HG03045 (cell line): Measurements from ENCODE around the gene ENTPD1.
"Not testable (repeated sequence)": the region's sequence is repeated elsewhere in the genome, so short reads cannot be mapped to it uniquely, and the experiment has no call there.

Experiments used
- ATAC-seq: cut with Tn5 transposase; IDR thresholded peaks from one replicate; pipeline ENCODE4 v1.9.1; 2021; ENCODE audit warnings: mild to moderate bottlenecking, moderate library complexity; ENCODE audit not compliant: unreplicated experiment

The ENTPD1 gene

GRCh38 chr10:95860166-95860940, 104.4 kb downstream of the ENTPD1 start:
- no peak for ATAC-seq

- no peak for ATAC-seq
Observed at GRCh38 chr10:95861386-95861785, 105.4 kb downstream of the ENTPD1 start.

- ATAC-seq, result peak; percentile 90
Observed at GRCh38 chr10:95864906-95865813, 109.2 kb downstream of the ENTPD1 start.

DNA sequence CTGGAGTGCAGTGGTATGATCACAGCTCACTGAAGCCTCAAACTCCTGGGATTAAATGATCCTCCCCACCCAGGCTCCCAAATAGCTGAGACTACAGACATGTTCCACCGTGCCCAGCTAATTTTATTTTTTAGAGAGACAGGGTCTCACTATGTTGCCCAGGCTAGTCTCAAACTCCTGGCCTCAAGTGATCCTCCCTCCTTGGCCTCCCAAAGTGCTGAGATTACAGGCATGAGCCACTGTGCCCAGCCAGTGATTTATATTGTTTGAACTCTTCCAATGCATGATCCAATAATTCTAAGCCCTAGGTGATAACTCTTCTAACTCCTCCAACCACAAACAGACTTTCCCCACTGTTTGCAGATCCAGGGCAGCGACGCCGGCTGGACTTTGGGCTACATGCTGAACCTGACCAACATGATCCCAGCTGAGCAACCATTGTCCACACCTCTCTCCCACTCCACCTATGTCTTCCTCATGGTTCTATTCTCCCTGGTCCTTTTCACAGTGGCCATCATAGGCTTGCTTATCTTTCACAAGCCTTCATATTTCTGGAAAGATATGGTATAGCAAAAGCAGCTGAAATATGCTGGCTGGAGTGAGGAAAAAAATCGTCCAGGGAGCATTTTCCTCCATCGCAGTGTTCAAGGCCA, 110.0 kb downstream of the ENTPD1 start:
- no peak for ATAC-seq

DNA sequence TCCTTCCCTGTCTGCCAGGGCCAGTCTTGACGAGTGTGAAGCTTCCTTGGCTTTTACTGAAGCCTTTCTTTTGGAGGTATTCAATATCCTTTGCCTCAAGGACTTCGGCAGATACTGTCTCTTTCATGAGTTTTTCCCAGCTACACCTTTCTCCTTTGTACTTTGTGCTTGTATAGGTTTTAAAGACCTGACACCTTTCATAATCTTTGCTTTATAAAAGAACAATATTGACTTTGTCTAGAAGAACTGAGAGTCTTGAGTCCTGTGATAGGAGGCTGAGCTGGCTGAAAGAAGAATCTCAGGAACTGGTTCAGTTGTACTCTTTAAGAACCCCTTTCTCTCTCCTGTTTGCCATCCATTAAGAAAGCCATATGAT, 110.5 kb downstream of the ENTPD1 start:
- no peak for ATAC-seq

GRCh38 chr10:95867866-95868265, 111.9 kb downstream of the ENTPD1 start:
- no peak for ATAC-seq

DNA sequence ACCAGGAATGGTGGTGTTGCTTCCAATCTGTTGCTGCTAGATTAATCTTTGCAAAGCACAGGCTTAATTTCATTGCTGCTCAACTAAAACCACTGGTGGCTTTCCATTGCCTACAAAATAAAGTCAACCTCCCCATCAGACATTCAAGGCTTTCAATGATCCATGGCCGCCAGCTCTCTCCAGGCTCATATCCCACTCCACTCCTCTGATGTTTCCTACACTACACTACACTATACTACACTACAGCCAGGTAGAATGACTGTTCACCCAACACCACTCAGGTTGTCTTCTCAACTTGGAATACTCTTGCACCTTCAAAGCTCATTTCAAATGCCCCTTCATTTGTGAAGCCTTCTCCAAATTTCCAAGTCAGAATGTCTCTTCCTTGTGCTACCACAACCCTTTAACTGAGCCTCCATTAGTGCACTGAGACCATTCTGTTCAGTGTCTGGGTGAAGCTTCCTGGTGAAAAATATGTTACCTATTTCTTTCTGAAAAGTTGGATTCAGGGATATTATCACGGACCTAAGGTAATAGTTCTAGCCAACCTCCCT, 116.3 kb downstream of the ENTPD1 start:
- no peak for ATAC-seq

DNA sequence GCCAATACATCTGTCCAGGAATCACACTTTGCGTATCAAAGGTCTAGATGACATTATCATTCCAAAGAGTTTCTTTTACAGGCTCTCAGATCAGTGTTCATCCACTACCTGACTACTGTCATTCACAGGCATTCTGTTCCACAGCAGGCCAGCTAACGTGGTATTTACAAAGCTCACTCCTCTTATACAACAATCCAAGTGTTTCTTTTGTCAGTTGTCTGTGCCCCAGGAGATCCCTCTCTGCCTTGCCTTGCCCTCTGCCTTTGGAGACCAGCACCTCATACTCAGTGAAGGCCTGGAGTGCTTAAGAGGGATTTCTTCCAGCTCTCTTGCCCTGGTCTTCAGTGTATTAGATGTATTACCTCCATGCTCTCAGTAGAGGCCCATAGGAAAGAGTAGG, 117.2 kb downstream of the ENTPD1 start:
- ATAC-seq, result no peak

GRCh38 chr10:95873651-95874050, 117.7 kb downstream of the ENTPD1 start:
- ATAC-seq, result no peak

DNA sequence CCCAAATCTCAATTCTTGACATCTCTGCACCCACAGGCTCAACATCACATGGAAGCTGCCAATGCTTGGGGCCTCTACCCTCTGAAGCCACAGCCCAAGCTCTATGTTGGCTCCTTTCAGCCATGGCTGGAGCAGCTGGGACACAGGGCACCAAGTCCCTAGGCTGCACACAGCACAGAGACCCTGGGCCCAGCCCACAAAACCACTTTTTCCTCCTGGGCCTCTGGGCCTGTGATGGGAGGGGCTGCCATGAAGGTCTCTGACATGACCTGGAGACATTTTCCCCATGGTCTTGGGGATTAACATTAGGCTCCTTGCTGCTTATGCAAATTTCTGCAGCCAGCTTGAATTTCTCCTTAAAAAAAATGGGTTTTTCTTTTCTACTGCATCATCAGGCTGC, 118.8 kb downstream of the ENTPD1 start:
- ATAC-seq, result not testable (repeated sequence)

DNA sequence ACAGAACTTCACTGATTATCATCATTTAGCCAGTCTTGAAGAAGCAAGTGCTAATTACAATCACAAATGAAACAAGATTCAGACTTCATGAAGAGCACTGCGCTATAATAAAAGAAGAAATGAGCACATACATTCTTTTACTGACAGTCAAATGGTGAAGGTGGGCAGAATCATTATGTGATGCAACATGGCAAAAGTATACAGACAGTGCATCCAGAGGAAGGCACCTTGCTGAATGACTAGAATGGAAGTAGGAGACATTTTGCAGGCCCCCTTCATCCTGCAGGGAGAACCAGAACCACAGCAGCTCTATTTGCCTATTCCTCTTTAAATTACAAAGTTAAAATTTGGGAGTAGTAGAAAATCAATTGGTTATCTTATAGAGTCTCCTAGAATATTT, 120.8 kb downstream of the ENTPD1 start:
- no peak for ATAC-seq

- ATAC-seq, result no peak
Observed at GRCh38 chr10:95877881-95878280, 121.9 kb downstream of the ENTPD1 start.

DNA sequence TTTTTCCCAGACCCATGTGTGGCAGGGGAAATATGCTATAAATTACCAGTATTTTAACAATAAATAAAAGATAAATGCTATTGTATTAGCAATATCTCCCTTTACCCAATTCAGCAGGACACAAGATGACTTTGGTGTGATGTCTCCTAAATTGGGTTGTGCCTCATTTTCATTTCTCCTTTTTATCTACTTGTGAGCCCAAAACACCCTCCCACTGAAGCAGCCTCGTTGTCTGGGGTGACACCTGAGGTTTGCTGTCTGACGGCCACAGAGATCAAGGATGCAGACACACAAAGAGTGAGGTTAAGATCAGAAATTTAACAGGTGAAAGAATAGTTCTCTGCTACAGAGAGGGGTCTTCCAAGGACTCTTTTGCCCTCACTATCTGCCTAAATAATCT, 124.7 kb downstream of the ENTPD1 start:
- no peak for ATAC-seq

- ATAC-seq, result no peak
Observed at GRCh38 chr10:95881316-95881715, 125.4 kb downstream of the ENTPD1 start.

DNA sequence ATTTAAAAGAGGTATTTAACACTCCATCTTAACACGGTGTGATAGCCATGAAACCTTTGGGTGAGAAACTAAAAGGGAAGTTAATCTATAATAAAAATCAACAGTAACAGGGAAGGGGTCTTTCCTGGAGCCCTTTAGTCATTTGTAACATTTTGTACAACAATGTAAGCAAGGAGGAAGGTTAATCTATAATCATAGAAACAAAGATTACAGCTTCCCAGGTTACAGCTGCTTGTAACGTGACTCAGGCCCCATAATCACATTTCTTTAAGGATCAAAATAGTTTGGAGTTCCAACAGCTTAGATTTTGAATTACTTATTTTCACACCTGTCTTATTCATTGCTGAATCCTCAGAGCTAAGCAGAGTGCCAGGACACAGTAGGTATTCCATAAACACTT, 133.9 kb downstream of the ENTPD1 start:
- ATAC-seq, result no peak

DNA sequence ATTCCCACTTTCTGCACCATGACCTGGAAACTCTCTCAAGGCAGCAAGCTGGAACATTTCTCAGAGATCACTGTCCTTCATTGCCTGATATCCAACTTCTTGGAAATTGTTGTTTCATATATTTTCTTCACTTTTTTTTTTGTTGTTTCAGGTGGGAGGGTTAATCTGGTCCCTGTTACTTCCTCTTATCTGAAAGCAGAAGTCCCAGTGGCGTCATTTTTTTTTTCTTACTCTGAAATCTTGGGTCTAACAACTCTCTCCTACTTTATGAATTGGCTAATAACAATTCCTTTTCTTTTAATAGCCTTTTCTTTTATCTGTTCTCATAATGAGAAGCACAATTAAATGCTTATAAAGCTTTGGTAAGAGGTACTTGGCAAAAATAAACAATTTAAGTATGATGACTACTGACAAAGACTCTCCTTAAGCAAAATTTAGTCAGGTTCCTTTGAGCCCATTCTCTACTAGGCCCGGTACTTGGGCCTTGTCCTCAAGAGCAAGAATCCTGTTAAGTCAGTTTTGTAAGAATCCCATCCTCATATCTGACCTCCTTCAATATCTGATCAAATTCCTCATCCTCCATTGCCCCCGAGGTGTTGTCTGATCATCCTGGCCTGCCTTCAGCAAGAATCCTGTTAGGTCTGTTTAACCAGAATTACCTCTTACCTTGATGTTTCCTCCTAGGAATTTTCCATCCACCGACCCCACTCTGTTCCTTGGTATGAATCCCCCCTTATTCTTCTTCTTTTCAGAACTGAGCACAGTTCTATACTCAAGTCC, 140.3 kb downstream of the ENTPD1 start:
- ATAC-seq, result no peak

DNA sequence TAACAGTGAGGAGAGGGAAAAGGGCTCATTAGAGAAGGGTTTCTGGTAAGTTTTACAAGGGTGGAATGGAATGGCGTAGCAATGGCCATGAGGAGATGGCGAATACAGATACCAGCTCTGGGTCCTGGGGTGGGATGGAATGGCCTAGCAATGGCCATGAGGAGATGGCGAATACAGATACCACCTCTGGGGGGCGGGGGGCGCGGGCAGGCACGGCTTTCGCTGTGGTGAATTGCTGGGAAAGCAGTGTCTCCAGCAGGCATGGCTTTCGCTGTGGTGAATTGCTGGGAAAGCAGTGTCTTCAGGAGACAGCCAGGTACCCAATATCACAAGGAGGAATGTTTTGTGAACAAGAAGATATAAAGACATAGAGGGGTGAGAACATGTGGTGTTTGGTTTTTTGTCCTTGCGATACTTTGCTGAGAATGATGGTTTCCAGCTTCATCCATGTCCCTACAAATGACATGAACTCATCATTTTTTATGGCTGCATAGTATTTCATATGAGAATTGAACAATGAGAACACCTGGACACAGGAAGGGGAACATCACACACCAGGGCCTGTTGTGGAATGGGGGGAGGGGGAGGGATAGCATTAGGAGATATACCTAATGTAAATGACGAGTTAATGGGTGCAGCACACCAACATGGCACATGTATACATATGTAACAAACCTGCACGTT, 150.1 kb downstream of the ENTPD1 start:
- ATAC-seq, result not testable (repeated sequence)

DNA sequence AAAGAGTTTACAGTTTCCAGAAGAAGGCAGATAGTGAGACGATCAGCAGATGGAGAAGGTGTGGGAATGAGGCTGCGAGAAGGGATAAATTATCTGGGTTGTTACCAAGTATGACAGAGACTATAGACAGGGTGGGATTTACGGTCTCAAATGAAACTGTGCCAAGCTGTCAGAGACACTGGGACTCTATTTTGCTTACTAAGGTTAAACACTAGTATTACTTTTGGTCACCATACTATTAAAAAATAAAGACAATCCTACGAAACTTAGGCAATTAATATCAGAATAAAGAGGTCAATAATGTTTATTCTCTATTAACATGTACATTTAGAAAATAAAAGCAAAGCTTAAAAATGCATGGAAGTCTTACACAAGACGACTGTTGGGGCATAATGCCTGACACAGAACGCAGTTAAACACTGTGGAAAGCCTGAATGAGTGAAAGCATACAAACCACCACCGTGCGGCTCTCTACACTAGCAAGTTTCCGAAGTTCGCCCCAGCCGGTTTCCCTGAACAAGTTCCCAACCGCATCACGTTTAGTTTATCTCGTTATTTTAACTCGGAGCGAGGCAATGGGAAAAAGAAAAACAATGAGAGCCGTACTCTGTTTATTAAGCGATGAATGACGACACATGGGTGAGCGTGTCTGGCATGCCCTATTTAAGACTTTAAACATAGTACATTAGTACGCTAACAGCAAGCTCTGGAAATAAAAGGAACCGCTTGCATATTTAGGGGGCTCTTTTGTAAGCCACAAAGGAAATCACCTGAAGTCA, 150.9 kb downstream of the ENTPD1 start:
- peak; percentile 28 for ATAC-seq
